GM12878 (cell line): Measurements from ENCODE around the gene SDCCAG8. TPM values are rescaled to one million over a fixed set of nuclear protein-coding genes. Genes with fewer than 3 reads are reported as not detected.

ENCODE experiments used
- ATAC-seq: fragments of 200-7000 bp; cut with Tn5 transposase; 3 replicates; pipeline ENCODE4 v1.9.1; 2020; ENCODE audit warnings: mild to moderate bottlenecking, moderate library complexity
- BruUV-seq: library from RNA; stranded (reverse); fragments of 400-500 nt; replicated peaks from 2 replicates; lab custom pipeline; 2021; lab: Mats Ljungman, UMichigan
- CTCF ChIA-PET: fragments of 300-600 bp; sonication (Branson Sonifier 250); formaldehyde crosslinking; extraction: SDS; loops from one replicate; lab custom pipeline; 2021; ENCODE audit warnings: inconsistent platforms; lab: Yijun Ruan, JAX
- POLR2A ChIA-PET: fragments of 350-600 bp; formaldehyde crosslinking; extraction: SDS; loops from one replicate; lab custom pipeline; 2021; ENCODE audit warnings: inconsistent platforms; lab: Charles Lee
- RAD21 ChIA-PET: fragments of 300-600 bp; sonication (Branson Sonifier 250); formaldehyde crosslinking; loops from one replicate; lab custom pipeline; 2023; ENCODE audit warnings: antibody characterized with exemption; ENCODE audit not compliant: unreplicated experiment; lab: Charles Lee
- SMC1A ChIA-PET: fragments of 300-600 bp; sonication (Branson Sonifier 250); formaldehyde crosslinking; loops from one replicate; lab custom pipeline; 2023; ENCODE audit not compliant: unreplicated experiment, uncharacterized antibody; lab: Charles Lee
- DNase-seq: peaks from one replicate; pipeline ENCODE4 v3.0.0-alpha.2; 2011; ENCODE audit warnings: low read depth, low spot score
- FAIRE-seq: peaks from 3 replicates; lab custom pipeline; 2011; peaks lifted over from hg19 to GRCh38; lab: Jason Lieb, UNC
- H2AFZ ChIP-seq: 2 replicates; pipeline ENCODE4 v1.6.0; 2011; ENCODE audit warnings: low read depth, low read length, control low read depth; ENCODE audit not compliant: control insufficient read depth
- H3K27ac ChIP-seq: 2 replicates; pipeline ENCODE4 v1.5.1; 2011; ENCODE audit warnings: control low read depth; ENCODE audit not compliant: control insufficient read depth, insufficient read depth
- H3K27me3 ChIP-seq, 2 experiments: replicated peaks in 1 of 2; 2 replicates each; pipeline versions ENCODE4 v1.6.0 to v1.6.1; 2011; ENCODE audit warnings: low read length in 1 of 2; ENCODE audit not compliant: control insufficient read depth in 2 of 2, insufficient read depth in 2 of 2
- H3K36me3 ChIP-seq, 2 experiments: 2 replicates each; pipeline ENCODE4 v1.5.1; 2011; ENCODE audit warnings: low read length in 1 of 2; ENCODE audit not compliant: control insufficient read depth in 2 of 2, insufficient read depth in 2 of 2
- H3K4me1 ChIP-seq: 2 replicates; pipeline ENCODE4 v1.6.1; 2011; ENCODE audit warnings: mild to moderate bottlenecking, low read length, moderate library complexity, mixed read lengths; ENCODE audit not compliant: control insufficient read depth, insufficient read depth
- H3K4me2 ChIP-seq: 2 replicates; pipeline ENCODE4 v1.6.0; 2011; ENCODE audit warnings: control low read depth; ENCODE audit not compliant: control insufficient read depth, insufficient read depth
- H3K4me3 ChIP-seq: fragments of 200-600 bp; sonication (generic); 2 replicates; pipeline ENCODE4 v1.5.1; 2016
- H3K79me2 ChIP-seq: 2 replicates; pipeline ENCODE4 v1.6.0; 2011; ENCODE audit warnings: low read length; ENCODE audit not compliant: control insufficient read depth, insufficient read depth
- H3K9ac ChIP-seq: 2 replicates; pipeline ENCODE4 v1.8.0; 2011; ENCODE audit warnings: low read length, control low read depth, mixed read lengths; ENCODE audit not compliant: control insufficient read depth, insufficient read depth
- H3K9me3 ChIP-seq: replicated peaks from 3 replicates; pipeline ENCODE4 v1.5.1; 2011; ENCODE audit warnings: mild to moderate bottlenecking, low read length; ENCODE audit not compliant: control insufficient read depth, insufficient read depth
- H4K20me1 ChIP-seq: 2 replicates; pipeline ENCODE4 v1.6.0; 2011; ENCODE audit not compliant: control insufficient read depth, insufficient read depth
- E2F4 ChIP-seq: IDR thresholded peaks from 2 replicates; pipeline ENCODE4 v1.6.1; 2012; ENCODE audit warnings: low read depth, low read length, improper control_type of control experiment
- EZH2 ChIP-seq: IDR thresholded peaks from 2 replicates; pipeline ENCODE4 v1.6.1; 2012; ENCODE audit warnings: low read depth, mild to moderate bottlenecking, control low read depth, inconsistent platforms, low read length, borderline replicate concordance; ENCODE audit not compliant: control insufficient read depth
- GABPA ChIP-seq: IDR thresholded peaks from 2 replicates; pipeline ENCODE4 v1.6.1; 2014; ENCODE audit warnings: antibody characterized with exemption, low read depth, mild to moderate bottlenecking, inconsistent platforms
- IKZF1 ChIP-seq: fragments of 450-650 bp; conservative IDR thresholded peaks from 2 replicates; pipeline ENCODE4 v1.6.1; 2017; ENCODE audit warnings: antibody characterized with exemption, mild to moderate bottlenecking
- IRF4 ChIP-seq: IDR thresholded peaks from 2 replicates; pipeline ENCODE4 v1.6.1; 2011; ENCODE audit warnings: low read depth, low read length
- JUND ChIP-seq: IDR thresholded peaks from 2 replicates; pipeline ENCODE4 v1.6.1; 2012; ENCODE audit warnings: low read depth, mild to moderate bottlenecking, low read length, improper control_type of control experiment, moderate library complexity
- KAT2A ChIP-seq: conservative IDR thresholded peaks from 2 replicates; pipeline ENCODE4 v1.6.1; 2011; ENCODE audit warnings: low read depth, low read length; ENCODE audit not compliant: control insufficient read depth
- NFIC ChIP-seq: IDR thresholded peaks from 2 replicates; pipeline ENCODE4 v1.6.1; 2012; ENCODE audit warnings: low read depth, mild to moderate bottlenecking, inconsistent platforms, low read length, moderate library complexity
- NR2C2 ChIP-seq: IDR thresholded peaks from 2 replicates; pipeline ENCODE4 v1.6.1; 2011; ENCODE audit warnings: borderline replicate concordance, low read depth; ENCODE audit not compliant: control insufficient read depth, insufficient read length
- POLR2A ChIP-seq: IDR thresholded peaks from 2 replicates; pipeline ENCODE4 v1.6.1; 2011; ENCODE audit warnings: low read depth, mild to moderate bottlenecking, low read length
- RBBP5 ChIP-seq: fragments of 200-600 bp; sonication (generic); conservative IDR thresholded peaks from 2 replicates; pipeline ENCODE4 v1.6.1; 2016
- SREBF1 ChIP-seq: IDR thresholded peaks from 2 replicates; pipeline ENCODE4 v1.6.1; 2012; ENCODE audit warnings: mild to moderate bottlenecking, low read length
- YBX1 ChIP-seq: fragments of 450-650 bp; IDR thresholded peaks from 2 replicates; pipeline ENCODE4 v1.6.1; 2016; ENCODE audit warnings: antibody characterized with exemption
- ZBTB4 ChIP-seq: fragments of 450-650 bp; formaldehyde crosslinking; IDR thresholded peaks from 2 replicates; pipeline ENCODE4 v1.4.0; 2022; ENCODE audit warnings: mild to moderate bottlenecking, moderate library complexity
- WGBS: methylation state at CpG from one replicate; pipeline ENCODE4 v1.1.6; 2016; ENCODE audit warnings: low lambda C conversion rate; ENCODE audit not compliant: insufficient replicate concordance, insufficient coverage; ENCODE audit errors: missing lambda C conversion rate; 5-methylcytosine and 5-hydroxymethylcytosine counted together
- in situ Hi-C: fragments of 300-500 bp; cut with MboI; formaldehyde crosslinking; loops from 9 replicates; pipeline ENCODE4 v1.14.3; 2018; ENCODE audit warnings: mixed read lengths
- intact Hi-C: fragments of 100-400 bp; cut with micrococcal nuclease; formaldehyde crosslinking; loops from one replicate; pipeline ENCODE4 v1.14.2; 2022; ENCODE audit not compliant: unreplicated experiment
- polyA plus RNA-seq, 11 experiments: library from polyadenylated mRNA; depleted of rRNA in 4 of 11; unstranded in 6 of 11; stranded (reverse) in 5 of 11; fragments of >200 nt; fragmentation: Nextera tagmentation in 4 of 11; fragmentation: Illumina TruSeq in 1 of 11; extraction: Ambion mirVana in 4 of 11; extraction: Trizol in 1 of 11; gene quantifications; 1 replicate in 1 of 11; 2 replicates in 10 of 11; pipeline versions ENCODE4 v1.2.1 to v1.2.3, GENCODE V29; 2011 to 2016; ENCODE audit warnings: inconsistent platforms in 2 of 11, missing spikeins in 2 of 11, low read depth in 1 of 11
- total RNA-seq, 4 experiments: library from RNA; depleted of rRNA in 3 of 4; stranded (reverse); fragments of >200 nt in 3 of 4; fragmentation: Illumina TruSeq in 1 of 4; extraction: Trizol in 1 of 4; gene quantifications; 2 replicates each; pipeline versions ENCODE4 v1.2.1 to v1.2.3, GENCODE V29; 2013 to 2021
- TF ChIP-seq, protein P1 (sequence below): IDR thresholded peaks from 2 replicates; pipeline ENCODE4 v1.6.1; 2011; ENCODE audit warnings: mild to moderate bottlenecking, low read depth, low read length, moderate library complexity; ENCODE audit not compliant: insufficient replicate concordance
- TF ChIP-seq, protein P2 (sequence below): fragments of 450-650 bp; IDR thresholded peaks from 2 replicates; pipeline ENCODE4 v1.6.1; 2017; ENCODE audit warnings: mild to moderate bottlenecking, moderate library complexity

The SDCCAG8 gene
- total and polyA plus RNA-seq, 10 of the 15 experiments (the other 5 are each of a cell fraction or from before 2014, with no cell fraction given), result 15.0 to 25.6 (median 20.6) TPM

- Histone ChIP-seq H3K9me3 (no peaks in the 10 kb centered on the region; the same call in 1 of the 3 replicates), H3K79me2 (no peaks in the 10 kb centered on the region), H3K9ac (no peak overlapping the region), H3K4me3 (no peak overlapping the region), H3K27me3 (no peaks in the 10 kb centered on the region), H3K36me3 (peaks cover 0 to 4% of the 10 kb centered on the region in 2 experiments; a peak in 2 of 4 replicates), H3K4me2 (no peak overlapping the region), H3K4me1 (no peaks in the 10 kb centered on the region), H2AFZ (no peak overlapping the region), H4K20me1 (no peaks in the 10 kb centered on the region), H3K27ac (no peak overlapping the region)
- DNase-seq, result no peak
- ChIA-PET CTCF (no interaction called here), SMC1A (no interaction called here), RAD21 (no interaction called here), POLR2A (no interaction called here)
- 90% methylated on average over 2 of the region's 2 CpGs for WGBS
- intact Hi-C loops (no loop called here), in situ Hi-C loops (loop anchor here (25.0 kb wide), 1 partner anchor 514 kb away; no protein-coding TSS in a partner anchor)
- no peak for TF ChIP-seq RBBP5
- TF ChIP-seq, protein P1, sequence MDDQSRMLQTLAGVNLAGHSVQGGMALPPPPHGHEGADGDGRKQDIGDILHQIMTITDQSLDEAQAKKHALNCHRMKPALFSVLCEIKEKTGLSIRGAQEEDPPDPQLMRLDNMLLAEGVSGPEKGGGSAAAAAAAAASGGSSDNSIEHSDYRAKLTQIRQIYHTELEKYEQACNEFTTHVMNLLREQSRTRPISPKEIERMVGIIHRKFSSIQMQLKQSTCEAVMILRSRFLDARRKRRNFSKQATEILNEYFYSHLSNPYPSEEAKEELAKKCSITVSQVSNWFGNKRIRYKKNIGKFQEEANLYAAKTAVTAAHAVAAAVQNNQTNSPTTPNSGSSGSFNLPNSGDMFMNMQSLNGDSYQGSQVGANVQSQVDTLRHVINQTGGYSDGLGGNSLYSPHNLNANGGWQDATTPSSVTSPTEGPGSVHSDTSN, result no peak
- no peak for TF ChIP-seq IRF4
- TF ChIP-seq YBX1, result no peak
- TF ChIP-seq KAT2A, result no peak
- TF ChIP-seq NR2C2, result no peak
- TF ChIP-seq IKZF1, result no peak
- TF ChIP-seq EZH2, result no peak
- TF ChIP-seq ZBTB4 (CRISPR knock-in tag), result no peak
- TF ChIP-seq E2F4, result no peak
- no peak for TF ChIP-seq SREBF1
- no peak for TF ChIP-seq GABPA
- TF ChIP-seq, protein P2, sequence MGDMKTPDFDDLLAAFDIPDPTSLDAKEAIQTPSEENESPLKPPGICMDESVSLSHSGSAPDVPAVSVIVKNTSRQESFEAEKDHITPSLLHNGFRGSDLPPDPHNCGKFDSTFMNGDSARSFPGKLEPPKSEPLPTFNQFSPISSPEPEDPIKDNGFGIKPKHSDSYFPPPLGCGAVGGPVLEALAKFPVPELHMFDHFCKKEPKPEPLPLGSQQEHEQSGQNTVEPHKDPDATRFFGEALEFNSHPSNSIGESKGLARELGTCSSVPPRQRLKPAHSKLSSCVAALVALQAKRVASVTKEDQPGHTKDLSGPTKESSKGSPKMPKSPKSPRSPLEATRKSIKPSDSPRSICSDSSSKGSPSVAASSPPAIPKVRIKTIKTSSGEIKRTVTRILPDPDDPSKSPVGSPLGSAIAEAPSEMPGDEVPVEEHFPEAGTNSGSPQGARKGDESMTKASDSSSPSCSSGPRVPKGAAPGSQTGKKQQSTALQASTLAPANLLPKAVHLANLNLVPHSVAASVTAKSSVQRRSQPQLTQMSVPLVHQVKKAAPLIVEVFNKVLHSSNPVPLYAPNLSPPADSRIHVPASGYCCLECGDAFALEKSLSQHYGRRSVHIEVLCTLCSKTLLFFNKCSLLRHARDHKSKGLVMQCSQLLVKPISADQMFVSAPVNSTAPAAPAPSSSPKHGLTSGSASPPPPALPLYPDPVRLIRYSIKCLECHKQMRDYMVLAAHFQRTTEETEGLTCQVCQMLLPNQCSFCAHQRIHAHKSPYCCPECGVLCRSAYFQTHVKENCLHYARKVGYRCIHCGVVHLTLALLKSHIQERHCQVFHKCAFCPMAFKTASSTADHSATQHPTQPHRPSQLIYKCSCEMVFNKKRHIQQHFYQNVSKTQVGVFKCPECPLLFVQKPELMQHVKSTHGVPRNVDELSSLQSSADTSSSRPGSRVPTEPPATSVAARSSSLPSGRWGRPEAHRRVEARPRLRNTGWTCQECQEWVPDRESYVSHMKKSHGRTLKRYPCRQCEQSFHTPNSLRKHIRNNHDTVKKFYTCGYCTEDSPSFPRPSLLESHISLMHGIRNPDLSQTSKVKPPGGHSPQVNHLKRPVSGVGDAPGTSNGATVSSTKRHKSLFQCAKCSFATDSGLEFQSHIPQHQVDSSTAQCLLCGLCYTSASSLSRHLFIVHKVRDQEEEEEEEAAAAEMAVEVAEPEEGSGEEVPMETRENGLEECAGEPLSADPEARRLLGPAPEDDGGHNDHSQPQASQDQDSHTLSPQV, result no peak
- TF ChIP-seq NFIC, result no peak
- TF ChIP-seq JUND, result no peak
- no peak for TF ChIP-seq POLR2A
- no peak for FAIRE-seq
- no peak for ATAC-seq
- no TSS peak for BruUV-seq
Measured at GRCh38 chr1:243301059-243301458, 45.2 kb downstream of the SDCCAG8 start.
